Activated CD8-positive, alpha-beta memory T cell treated with anti-CD3 and anti-CD28 coated beads, Interleukin-2, amount 50 U/mL, for 24 hours (primary cell): ENCODE measurements around the gene ZNF385C.
"Not testable (repeated sequence)": the region's sequence is repeated elsewhere in the genome, so short reads cannot be mapped to it uniquely, and the experiment has no call there.

Source experiments
- DNase-seq: peaks from one replicate; pipeline ENCODE4 v3.0.0-alpha.2; 2020; ENCODE audit errors: extremely low read depth

Gene ZNF385C, protein sequence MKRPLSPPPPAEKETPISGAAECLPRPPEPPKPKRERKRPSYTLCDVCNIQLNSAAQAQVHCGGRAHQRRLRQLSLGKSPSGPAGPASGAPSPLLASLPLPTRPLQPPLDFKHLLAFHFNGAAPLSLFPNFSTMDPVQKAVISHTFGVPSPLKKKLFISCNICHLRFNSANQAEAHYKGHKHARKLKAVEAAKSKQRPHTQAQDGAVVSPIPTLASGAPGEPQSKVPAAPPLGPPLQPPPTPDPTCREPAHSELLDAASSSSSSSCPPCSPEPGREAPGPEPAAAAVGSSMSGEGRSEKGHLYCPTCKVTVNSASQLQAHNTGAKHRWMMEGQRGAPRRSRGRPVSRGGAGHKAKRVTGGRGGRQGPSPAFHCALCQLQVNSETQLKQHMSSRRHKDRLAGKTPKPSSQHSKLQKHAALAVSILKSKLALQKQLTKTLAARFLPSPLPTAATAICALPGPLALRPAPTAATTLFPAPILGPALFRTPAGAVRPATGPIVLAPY

DNA sequence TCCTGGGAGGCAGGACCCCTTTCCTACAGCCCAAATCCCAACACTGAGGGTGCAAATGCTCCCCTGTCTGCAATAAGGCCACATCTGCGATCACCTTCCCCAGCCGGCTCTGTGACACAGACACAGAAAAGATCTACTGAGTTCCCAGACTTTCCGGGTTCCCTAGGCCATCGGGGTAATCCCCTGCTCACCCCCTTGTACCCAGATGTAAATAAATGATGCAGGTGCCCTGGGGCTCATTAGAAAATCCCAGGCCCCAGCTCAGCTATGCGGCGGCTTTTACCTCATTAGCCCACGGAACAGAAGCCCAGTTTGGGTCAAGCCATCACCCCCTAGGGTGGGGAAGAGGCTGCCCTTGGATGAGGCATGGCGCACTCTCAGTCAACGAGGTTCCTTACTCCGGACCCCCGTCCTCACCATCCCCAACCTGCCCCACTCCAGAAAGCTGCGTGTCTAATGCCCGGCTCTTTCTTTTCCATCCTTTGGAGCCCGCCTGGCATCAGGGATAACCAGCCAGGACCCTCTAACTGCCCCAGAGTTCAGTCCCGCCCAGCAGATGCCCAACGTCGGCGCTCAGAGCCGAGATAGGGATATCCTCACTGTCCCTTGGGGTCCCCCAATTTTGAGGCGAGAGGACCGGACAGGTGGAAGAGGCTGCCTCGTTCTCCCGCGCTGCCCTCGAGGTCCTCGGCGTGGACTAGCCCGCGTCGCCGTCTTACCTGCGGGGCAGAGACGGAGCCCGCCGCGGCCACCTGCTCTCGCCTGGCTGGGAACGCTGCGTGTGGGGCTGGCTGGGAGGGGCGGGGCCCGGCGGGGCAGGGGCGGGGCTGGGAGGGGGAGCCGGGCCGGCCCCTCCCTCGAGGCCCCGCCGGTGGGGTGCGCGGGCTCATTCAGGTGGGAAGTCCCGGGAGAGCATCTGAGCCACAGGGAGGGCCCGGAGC, at the start of gene ZNF385C:
ZNF385C (minus strand) TSS at position 783 of the 941 bp plus-strand sequence. CDS start 35,417 bp downstream, outside the sequence.
- DNase-seq, result no peak

DNA sequence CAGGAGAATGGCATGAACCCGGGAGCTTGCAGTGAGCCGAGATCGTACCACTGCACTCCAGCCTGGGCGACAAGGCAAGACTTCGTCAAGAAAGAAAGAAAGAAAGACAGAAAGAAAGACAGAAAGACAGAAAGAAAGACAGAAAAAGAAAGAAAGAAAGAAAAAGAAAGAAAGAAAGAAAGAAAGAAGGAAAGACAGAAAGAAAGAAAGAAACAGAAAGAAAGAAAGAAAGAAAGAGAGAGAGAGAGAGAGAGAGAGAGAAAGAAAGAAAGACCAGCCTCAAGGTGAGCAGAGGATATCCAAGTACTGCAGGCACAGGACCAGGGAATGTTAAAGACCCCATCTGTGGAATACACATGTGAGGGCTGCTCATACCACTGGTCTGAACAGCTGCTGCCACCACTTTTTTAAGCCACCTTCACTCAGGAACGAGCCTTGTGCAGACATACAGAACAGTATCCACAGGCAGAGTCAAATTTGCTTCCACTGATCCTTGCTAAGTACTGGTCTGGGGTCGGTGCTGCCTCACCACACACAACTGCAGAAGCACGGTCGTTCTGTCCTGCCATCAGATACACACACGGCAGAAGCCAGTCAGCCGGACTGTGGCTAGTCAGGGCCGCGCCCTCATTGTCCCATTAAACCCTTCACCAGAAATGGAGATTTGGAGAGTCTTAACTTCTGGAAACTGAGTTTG, 48.8 kb upstream of the ZNF385C start:
- no peak for DNase-seq

- not testable (repeated sequence) for DNase-seq
These were observed 44.9 kb upstream of the ZNF385C start for GRCh38 chr17:42143138-42143537.

DNA sequence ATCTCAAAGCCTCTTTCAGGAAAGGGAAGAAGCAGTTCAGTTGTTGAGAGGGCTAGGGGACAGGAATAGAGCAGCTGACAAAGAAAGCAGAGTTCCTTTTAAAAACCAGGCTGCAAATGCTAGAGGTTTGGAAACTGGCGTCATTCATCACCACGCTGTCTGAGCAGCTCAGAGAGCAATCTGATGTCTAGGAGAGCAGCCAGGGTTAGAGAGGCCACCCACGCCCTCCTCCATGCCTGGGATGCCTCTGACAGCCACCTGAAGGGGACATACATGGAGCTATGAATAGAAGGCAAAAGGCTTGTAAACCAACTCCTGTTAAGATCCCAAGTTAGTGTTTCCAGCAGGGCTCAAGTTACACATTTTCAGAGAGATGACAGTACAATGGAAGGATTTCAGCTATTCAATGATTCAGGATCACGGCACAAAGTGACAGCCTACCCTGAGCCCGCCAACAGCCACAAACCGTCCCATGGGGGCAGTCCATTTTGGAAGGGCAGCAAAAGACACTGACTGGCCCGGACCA, 44.2 kb upstream of the ZNF385C start:
- no peak for DNase-seq

DNA sequence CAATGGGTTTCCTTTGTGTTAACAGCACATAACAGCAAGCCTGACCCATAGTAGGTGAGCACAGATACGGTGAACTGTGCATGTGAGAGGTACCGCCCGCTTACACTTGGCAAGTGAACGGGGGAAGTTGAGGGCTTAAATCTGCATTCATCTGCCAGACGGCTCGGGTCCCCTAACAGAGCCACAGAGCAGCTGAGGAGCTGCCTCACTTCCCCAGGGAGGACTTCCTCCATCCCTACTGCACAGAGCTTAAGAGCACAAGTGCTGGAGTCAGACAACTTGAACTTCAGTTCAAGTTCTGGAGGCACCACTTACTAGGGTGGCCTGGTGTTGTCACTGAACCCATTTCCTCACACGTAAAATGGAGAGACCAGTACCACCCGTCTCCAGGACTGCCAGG, 43.1 kb upstream of the ZNF385C start:
- DNase-seq, result no peak

- not testable (repeated sequence) for DNase-seq
These were observed 42.4 kb upstream of the ZNF385C start for GRCh38 chr17:42140690-42141089.

DNA sequence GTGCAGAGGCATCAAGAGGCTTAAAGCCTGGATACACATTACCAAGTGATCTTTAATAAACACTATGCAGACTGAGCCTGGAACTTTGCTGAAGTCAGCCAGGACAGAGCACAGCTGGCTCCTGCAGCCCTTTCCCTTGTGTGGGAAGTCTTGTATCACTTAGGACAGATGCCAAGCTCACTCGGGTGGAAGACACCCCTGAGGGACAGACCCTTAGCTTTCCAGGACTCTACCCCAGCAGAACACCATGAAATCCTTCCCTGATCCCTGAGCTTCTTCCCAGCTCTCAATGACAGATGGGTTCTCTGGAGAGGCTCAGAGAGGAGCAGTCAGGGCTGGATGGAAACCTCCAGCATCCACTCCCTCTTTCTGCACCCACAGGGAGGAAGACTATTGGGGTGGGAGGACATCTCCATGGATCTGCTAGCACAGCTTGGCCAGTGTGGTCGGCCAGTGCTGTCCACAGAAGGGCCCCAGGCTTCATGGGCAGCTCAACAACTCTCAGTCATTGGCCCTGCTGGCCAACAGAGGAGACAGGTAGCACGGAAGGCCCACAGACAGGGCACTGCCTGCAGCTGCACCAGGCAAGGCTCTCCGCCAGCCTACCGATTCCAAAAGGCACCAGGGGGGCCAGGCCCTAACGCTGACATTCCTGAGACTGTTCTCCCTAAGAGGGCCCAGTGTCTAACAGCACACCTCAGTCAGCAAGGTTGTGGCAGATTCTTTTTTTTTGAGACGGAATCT, 40.6 kb upstream of the ZNF385C start:
- no peak for DNase-seq

GRCh38 chr17:42136654-42137051, 38.4 kb upstream of the ZNF385C start:
- no peak for DNase-seq

- no peak for DNase-seq
These were observed 37.7 kb upstream of the ZNF385C start for GRCh38 chr17:42135664-42136653.

DNA sequence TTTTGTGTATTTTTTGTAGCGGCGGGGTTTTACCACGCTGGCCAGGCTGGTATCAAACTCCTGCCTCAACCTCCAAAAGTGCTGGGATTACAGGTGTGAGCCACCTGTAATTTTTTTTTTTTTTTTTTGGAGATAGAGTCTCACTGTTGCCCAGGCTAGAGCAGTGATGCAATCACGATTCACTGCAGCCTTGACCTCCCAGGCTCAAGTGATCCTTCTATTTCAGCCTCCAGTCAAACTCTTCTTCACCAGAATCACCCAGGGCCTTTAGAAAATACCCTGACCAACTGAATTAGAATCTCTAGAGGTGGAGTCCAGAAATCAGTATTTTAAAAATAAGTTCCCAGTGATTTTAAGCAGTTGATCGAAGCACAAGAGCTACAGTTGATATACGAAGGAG, 36.9 kb upstream of the ZNF385C start:
- DNase-seq, result no peak

DNA sequence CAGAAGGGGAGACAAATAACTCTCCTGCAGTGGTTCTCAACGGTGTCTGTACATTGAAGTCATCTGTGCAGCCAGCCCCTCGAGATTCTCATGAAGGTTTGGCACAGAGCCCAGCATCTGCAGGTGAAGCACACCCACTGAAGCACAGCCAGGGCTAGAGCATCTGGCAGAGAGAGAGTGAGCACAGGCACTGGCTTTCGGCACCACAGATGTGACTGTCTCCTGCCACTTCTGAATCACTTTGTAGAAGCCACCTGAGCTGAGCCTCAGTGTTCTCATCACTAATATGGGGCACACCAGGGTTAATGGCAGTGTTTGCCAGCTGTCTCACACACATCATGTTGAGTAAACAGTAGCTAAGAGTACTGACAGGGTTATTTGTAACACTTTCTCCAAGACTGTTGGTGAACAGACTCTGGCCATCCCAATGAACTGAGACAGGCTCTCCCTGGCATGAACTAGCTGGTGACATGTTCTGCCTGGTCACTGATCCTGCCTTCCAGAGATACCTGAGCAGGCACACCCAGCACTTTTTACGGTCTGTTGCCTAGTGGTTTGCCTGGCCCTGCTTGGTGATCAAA, 35.3 kb upstream of the ZNF385C start:
- DNase-seq, result no peak

GRCh38 chr17:42132941-42133340, 34.7 kb upstream of the ZNF385C start:
- no peak for DNase-seq

- no peak for DNase-seq
These were observed 33.7 kb upstream of the ZNF385C start for GRCh38 chr17:42131981-42132432.

GRCh38 chr17:42131232-42131631, 33.0 kb upstream of the ZNF385C start:
- no peak for DNase-seq

GRCh38 chr17:42130310-42130936, 32.1 kb upstream of the ZNF385C start:
- DNase-seq, result no peak

GRCh38 chr17:42129109-42129837, 31.0 kb upstream of the ZNF385C start:
- no peak for DNase-seq

DNA sequence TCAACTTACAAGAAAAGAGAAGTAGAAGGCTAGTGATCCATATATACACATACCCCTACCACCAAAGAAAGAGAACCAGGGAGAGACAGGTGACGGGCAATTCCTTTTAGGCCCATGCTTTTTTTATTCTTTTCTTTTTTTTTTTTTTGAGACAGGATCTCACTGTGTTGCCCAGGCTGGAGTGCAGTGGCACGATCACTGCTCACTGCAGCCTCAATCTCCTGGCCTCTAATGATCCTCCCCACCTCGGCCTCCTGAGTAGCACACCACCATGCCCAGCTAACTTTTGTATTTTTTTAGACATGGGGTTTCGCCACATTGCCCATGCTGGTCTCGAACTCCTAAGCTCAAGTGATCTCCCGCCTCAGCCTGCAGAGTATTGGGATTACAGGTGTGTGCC, 29.1 kb upstream of the ZNF385C start:
- DNase-seq, result no peak

- DNase-seq, result no peak
These were observed 28.6 kb upstream of the ZNF385C start for GRCh38 chr17:42126836-42127235.
